B cell (primary cell): Measurements from ENCODE around the gene ANKS4B. TPM values are rescaled to one million over a fixed set of nuclear protein-coding genes. Genes with fewer than 3 reads are reported as not detected.

ENCODE experiments used
- ATAC-seq: fragments of 200-7000 bp; cut with Tn5 transposase; one replicate; pipeline ENCODE4 v1.10.0; 2021; ENCODE audit warnings: low read depth, mild to moderate bottlenecking, moderate number of reproducible peaks, moderate library complexity
- CTCF ChIA-PET: fragments of 350-600 bp; sonication (Branson Sonifier 250); formaldehyde crosslinking; loops from one replicate; lab custom pipeline; 2021; ENCODE audit warnings: antibody characterized with exemption, inconsistent platforms; lab: Charles Lee
- POLR2A ChIA-PET: fragments of 350-600 bp; sonication (Branson Sonifier 250); formaldehyde crosslinking; loops from one replicate; lab custom pipeline; 2021; ENCODE audit warnings: antibody characterized with exemption; lab: Charles Lee
- DNase-seq: peaks from one replicate; pipeline ENCODE4 v3.0.0; 2013
- H2AFZ ChIP-seq: 2 replicates; pipeline ENCODE4 v1.6.1; 2012; ENCODE audit warnings: mild to moderate bottlenecking, low read depth, low read length; ENCODE audit not compliant: insufficient read depth, poor library complexity, severe bottlenecking
- H3K27ac ChIP-seq, 2 donors: 1 replicate in 1 of 2; 2 replicates in 1 of 2; pipeline ENCODE4 v1.5.1; 2012 to 2013; ENCODE audit warnings: low read length in 2 of 2, mild to moderate bottlenecking in 2 of 2, moderate library complexity in 1 of 2
- H3K27me3 ChIP-seq, 4 experiments: fragments of 200-600 bp in 1 of 4; sonication (generic) in 1 of 4; replicated peaks in 1 of 4; 1 replicate in 2 of 4; 2 replicates in 2 of 4; pipeline versions ENCODE4 v1.6.1 to v1.7.0; 2013 to 2016; ENCODE audit warnings: low read length in 3 of 4, mild to moderate bottlenecking in 2 of 4, mixed read lengths in 1 of 4, moderate library complexity in 1 of 4; ENCODE audit not compliant: insufficient read depth in 4 of 4, control insufficient read depth in 3 of 4; ENCODE audit errors: control extremely low read depth in 1 of 4
- H3K36me3 ChIP-seq, 2 experiments: replicated peaks in 1 of 2; 1 replicate in 1 of 2; 2 replicates in 1 of 2; pipeline versions ENCODE4 v1.6.1 to v1.7.1; 2013; ENCODE audit warnings: low read length in 1 of 2; ENCODE audit not compliant: insufficient read depth in 2 of 2, control insufficient read depth in 1 of 2; ENCODE audit errors: control extremely low read depth in 1 of 2, extremely low read depth in 1 of 2
- H3K4me1 ChIP-seq, 2 donors: fragments of 200-600 bp in 1 of 2; sonication (generic) in 1 of 2; 1 replicate in 1 of 2; 2 replicates in 1 of 2; pipeline versions ENCODE4 v1.5.1 to v1.6.1; 2013 to 2017; ENCODE audit warnings: low read length in 2 of 2; ENCODE audit not compliant: control insufficient read depth in 2 of 2, insufficient read depth in 2 of 2
- H3K4me2 ChIP-seq: replicated peaks from 2 replicates; pipeline ENCODE3; 2012; ENCODE audit warnings: mild to moderate bottlenecking, low read depth, low read length; ENCODE audit not compliant: poor library complexity, severe bottlenecking
- H3K4me3 ChIP-seq, 5 experiments: fragments of 200-600 bp in 1 of 5; sonication (generic) in 1 of 5; 1 replicate in 3 of 5; 2 replicates in 2 of 5; pipeline versions ENCODE4 v1.5.1 to v1.7.0; 2011 to 2016; ENCODE audit warnings: low read length in 4 of 5, mild to moderate bottlenecking in 4 of 5, low read depth in 2 of 5, control low read depth in 1 of 5, moderate library complexity in 1 of 5; ENCODE audit not compliant: insufficient read depth in 1 of 5; ENCODE audit errors: control extremely low read depth in 1 of 5, extremely low read depth in 1 of 5
- H3K79me2 ChIP-seq: fragments of 200-600 bp; sonication (generic); one replicate; pipeline ENCODE4 v1.6.0; 2016; ENCODE audit warnings: low read length; ENCODE audit not compliant: control insufficient read depth, insufficient read depth
- H3K9ac ChIP-seq: fragments of 200-600 bp; sonication (generic); 2 replicates; pipeline ENCODE4 v1.6.1; 2017; ENCODE audit warnings: mild to moderate bottlenecking, low read length, moderate library complexity
- H3K9me3 ChIP-seq, 3 donors: one replicate each; pipeline versions ENCODE4 v1.6.1 to v1.7.1; 2013; ENCODE audit warnings: low read length in 2 of 3; ENCODE audit not compliant: control insufficient read depth in 2 of 3, insufficient read depth in 1 of 3; ENCODE audit errors: control extremely low read depth in 1 of 3
- H4K20me1 ChIP-seq: 2 replicates; pipeline ENCODE4 v1.6.0; 2012; ENCODE audit warnings: mild to moderate bottlenecking, low read length; ENCODE audit not compliant: insufficient read depth, control insufficient read depth, poor library complexity, severe bottlenecking
- H3K27ac Mint-ChIP-seq: one replicate; pipeline ENCODE4 v1.8.0; 2021; ENCODE audit warnings: mixed read lengths
- H3K27me3 Mint-ChIP-seq: one replicate; pipeline ENCODE4 v1.8.0; 2021; ENCODE audit warnings: mixed read lengths
- H3K4me1 Mint-ChIP-seq: one replicate; pipeline ENCODE4 v1.8.0; 2021; ENCODE audit warnings: mixed read lengths
- H3K4me3 Mint-ChIP-seq: one replicate; pipeline ENCODE4 v1.8.0; 2021; ENCODE audit warnings: mixed read lengths
- H3K9me3 Mint-ChIP-seq: one replicate; pipeline ENCODE4 v1.8.0; 2022; ENCODE audit warnings: mixed read lengths; ENCODE audit not compliant: insufficient read depth
- EZH2 ChIP-seq: IDR thresholded peaks from 2 replicates; pipeline ENCODE4 v1.6.1; 2012; ENCODE audit warnings: borderline replicate concordance, low read depth, mild to moderate bottlenecking, moderate library complexity, low read length; ENCODE audit not compliant: insufficient read depth, poor library complexity, severe bottlenecking
- WGBS: methylation state at CpG from one replicate; pipeline ENCODE4 v1.1.5; 2013; ENCODE audit warnings: missing lambda C conversion rate; ENCODE audit not compliant: insufficient coverage; 5-methylcytosine and 5-hydroxymethylcytosine counted together
- intact Hi-C: fragments of 100-400 bp; cut with micrococcal nuclease; formaldehyde crosslinking; loops from one replicate; pipeline ENCODE4 v1.10.0; 2022
- polyA plus RNA-seq: library from polyadenylated mRNA; depleted of rRNA; stranded (reverse); fragments of >200 nt; gene quantifications from 2 replicates; pipeline ENCODE4 v1.2.3, GENCODE V29; 2012
- total RNA-seq, 2 donors: library from RNA; stranded (reverse); fragments of 120-200 nt in 1 of 2; gene quantifications; 1 replicate in 1 of 2; 2 replicates in 1 of 2; pipeline versions ENCODE4 v1.2.3 to v1.2.4, GENCODE V29; 2013 to 2022
- TF ChIP-seq, protein P1 (sequence below): fragments of 200-600 bp; IDR thresholded peaks from one replicate; pipeline ENCODE4 v1.8.0; 2022; ENCODE audit warnings: antibody characterized with exemption, mild to moderate bottlenecking

The ANKS4B gene
- total and polyA plus RNA-seq, 2 donors (not counting 1 experiment from before 2014, with no cell fraction given), result not detected

DNA sequence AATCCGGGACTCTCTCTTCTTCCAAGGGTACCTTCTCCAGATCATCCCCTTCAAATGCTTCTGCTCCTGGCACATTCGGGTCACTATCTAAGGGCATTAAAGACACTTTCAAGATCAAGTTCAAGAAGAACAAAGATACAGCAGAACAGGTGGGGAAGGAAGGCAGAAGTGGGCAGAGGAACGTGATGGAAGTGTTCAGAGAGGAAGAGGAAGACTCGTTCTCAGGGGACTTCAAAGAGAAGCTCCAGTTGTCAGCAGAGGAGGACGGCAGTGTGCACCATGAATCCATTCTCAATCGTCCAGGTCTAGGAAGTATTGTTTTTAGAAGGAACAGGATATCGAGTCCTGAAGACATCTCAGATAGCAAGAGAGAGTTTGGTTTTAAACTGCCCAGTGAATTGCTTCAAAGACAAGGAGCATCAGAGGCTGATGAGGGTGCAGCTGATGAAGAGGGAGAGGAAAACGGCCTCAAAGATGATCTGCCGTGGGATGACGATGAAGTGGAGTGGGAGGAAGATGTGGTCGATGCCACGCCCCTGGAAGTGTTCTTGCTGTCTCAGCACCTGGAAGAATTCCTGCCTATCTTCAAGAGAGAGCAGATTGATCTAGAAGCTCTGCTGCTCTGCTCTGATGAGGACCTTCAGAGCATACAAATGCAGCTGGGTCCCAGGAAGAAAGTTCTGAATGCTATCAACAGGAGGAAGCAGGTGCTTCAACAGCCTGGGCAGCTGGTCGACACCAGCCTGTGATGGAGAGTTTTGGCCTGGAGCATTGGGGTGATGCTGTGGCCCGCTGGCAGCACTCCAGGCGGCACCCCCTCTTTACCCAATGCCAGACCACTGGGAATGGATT lies 16.8 kb downstream of the ANKS4B start:
- CTCF ChIA-PET, result no interaction called here

DNA sequence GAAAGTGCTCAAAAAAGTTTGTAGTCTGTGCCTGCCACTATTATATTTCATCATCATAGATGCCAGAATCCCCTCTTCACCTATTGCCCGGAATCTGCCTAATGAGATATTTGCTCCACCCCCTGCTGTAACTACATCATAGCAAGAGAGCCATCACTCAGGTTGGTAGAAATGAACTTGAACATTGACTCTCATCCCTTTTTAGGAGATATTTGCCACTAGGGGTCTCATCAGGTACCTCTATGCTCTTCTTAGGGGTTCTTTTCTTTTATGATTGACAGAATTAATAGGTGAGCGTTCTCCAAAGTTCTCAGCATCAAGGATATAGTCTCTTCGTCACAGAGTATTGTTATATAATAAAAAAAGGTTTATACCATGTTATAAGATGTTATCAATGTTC lies 20.0 kb downstream of the ANKS4B start:
- peaks cover 44% of the 10 kb centered on the region for H3K27me3 Mint-ChIP-seq
- Histone ChIP-seq H3K4me2 (no peak overlapping the region), H3K79me2 (no peaks in the 10 kb centered on the region), H3K9me3 (no peaks in the 10 kb centered on the region), H4K20me1 (no peaks in the 10 kb centered on the region), H3K4me1 (peaks cover 12 to 14% of the 10 kb centered on the region in 2 donors), H3K4me3 (no peak overlapping the region), H3K27ac (no peak overlapping the region), H3K36me3 (no peaks in the 10 kb centered on the region), H2AFZ (no peak overlapping the region), H3K27me3 (peaks cover 0 to 10% (median 1%) of the 10 kb centered on the region in 4 experiments), H3K9ac (no peak overlapping the region)
- no peak overlapping the region for H3K27ac Mint-ChIP-seq
- no peak overlapping the region for H3K4me3 Mint-ChIP-seq
- ChIA-PET POLR2A (no interaction called here), CTCF (interaction anchor here (0.9 to 1.5 kb wide), 3 partner anchors 15 to 47 kb away, joined by 3 to 6 read pairs (median 4); no protein-coding TSS in a partner anchor)
- no peak for TF ChIP-seq EZH2
- TF ChIP-seq, protein P1, sequence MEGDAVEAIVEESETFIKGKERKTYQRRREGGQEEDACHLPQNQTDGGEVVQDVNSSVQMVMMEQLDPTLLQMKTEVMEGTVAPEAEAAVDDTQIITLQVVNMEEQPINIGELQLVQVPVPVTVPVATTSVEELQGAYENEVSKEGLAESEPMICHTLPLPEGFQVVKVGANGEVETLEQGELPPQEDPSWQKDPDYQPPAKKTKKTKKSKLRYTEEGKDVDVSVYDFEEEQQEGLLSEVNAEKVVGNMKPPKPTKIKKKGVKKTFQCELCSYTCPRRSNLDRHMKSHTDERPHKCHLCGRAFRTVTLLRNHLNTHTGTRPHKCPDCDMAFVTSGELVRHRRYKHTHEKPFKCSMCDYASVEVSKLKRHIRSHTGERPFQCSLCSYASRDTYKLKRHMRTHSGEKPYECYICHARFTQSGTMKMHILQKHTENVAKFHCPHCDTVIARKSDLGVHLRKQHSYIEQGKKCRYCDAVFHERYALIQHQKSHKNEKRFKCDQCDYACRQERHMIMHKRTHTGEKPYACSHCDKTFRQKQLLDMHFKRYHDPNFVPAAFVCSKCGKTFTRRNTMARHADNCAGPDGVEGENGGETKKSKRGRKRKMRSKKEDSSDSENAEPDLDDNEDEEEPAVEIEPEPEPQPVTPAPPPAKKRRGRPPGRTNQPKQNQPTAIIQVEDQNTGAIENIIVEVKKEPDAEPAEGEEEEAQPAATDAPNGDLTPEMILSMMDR, result no peak
- ATAC-seq (no peak), DNase-seq (peak; percentile 16)
- H3K4me1 Mint-ChIP-seq, result peaks cover 16% of the 10 kb centered on the region
- intact Hi-C loops, result no loop called here
- WGBS, result no CpG with 5 or more reads among the region's 3 CpGs
- H3K9me3 Mint-ChIP-seq, result no peaks in the 10 kb centered on the region

More for the DNA sequence above, 16.8 kb downstream of the ANKS4B start:
- peak overlapping the region; percentile 15 for H3K4me3 Mint-ChIP-seq
- H3K9ac ChIP-seq, result no peak overlapping the region
- DNase-seq (peak; percentile 20), ATAC-seq (no peak)
- intact Hi-C loops, result no loop called here
- H3K27me3 ChIP-seq, result peaks cover 0 to 7% (median 1%) of the 10 kb centered on the region in 4 experiments
- H2AFZ ChIP-seq, result no peak overlapping the region
- 39% methylated on average over 11 of the region's 15 CpGs for WGBS
- no peak overlapping the region for H3K27ac ChIP-seq
- H3K4me2 ChIP-seq, result peak overlapping the region; percentile 48
- H3K36me3 ChIP-seq, result no peaks in the 10 kb centered on the region
- H3K27me3 Mint-ChIP-seq, result peaks cover 34% of the 10 kb centered on the region
- TF ChIP-seq EZH2, result no peak
- TF ChIP-seq, protein P1, result no peak
- H3K27ac Mint-ChIP-seq, result no peak overlapping the region
- no peaks in the 10 kb centered on the region for H3K9me3 ChIP-seq
- no peaks in the 10 kb centered on the region for H4K20me1 ChIP-seq
- H3K4me1 Mint-ChIP-seq, result peaks cover 16% of the 10 kb centered on the region
- H3K4me3 ChIP-seq, result no peak overlapping the region
- POLR2A ChIA-PET, result no interaction called here
- peaks cover 12 to 14% of the 10 kb centered on the region in 2 donors for H3K4me1 ChIP-seq
- H3K9me3 Mint-ChIP-seq, result no peaks in the 10 kb centered on the region
- H3K79me2 ChIP-seq, result no peaks in the 10 kb centered on the region
